NCI-H187 treated with DMSO at 0.1 percent for 48 hours (cell line): ENCODE results near the gene TMEM222.
"Not testable (repeated sequence)": the region's sequence is repeated elsewhere in the genome, so short reads cannot be mapped to it uniquely, and the experiment has no call there.

Source experiments
- DNase-seq: peaks from one replicate; lab custom pipeline; 2025; lab: John Stamatoyannopoulos, UW

The TMEM222 gene

GRCh38 chr1:27380766-27381733, 59.1 kb downstream of the TMEM222 start:
- no peak for DNase-seq

GRCh38 chr1:27381969-27382762, 60.2 kb downstream of the TMEM222 start:
- no peak for DNase-seq

DNA sequence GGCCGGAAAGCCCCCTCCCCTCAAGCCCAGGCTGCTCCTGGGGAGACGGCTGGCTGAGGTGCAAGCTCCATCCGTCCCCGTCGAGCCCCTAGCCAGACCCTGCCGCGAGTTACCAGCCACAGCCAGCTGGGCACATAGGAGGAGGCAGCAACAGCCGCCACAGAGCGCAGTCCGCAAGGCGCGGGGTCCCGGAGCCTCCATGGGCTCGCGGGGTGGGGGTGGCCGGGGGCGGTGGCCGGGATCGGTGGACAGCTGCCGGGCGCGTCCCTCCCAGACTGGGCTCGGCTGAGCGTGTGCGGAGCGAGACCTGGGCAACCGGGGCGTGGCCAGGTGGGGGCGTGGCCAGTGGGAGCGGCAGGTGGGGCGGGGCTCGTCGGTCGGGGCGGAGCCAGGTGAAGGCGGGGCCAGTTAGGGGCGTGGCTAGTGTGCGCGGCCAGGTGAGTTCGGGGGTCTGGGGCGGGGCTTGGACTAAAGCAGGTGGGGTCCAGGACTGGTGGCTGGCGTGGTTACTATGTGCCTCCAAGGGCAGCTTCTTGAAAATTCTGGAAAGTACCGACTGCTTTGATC, 61.2 kb downstream of the TMEM222 start, which contains the start of gene CD164L2:
CD164L2 (minus strand) TSS at position 295 of the 567 bp plus-strand sequence; CDS start at position 201, 94 bp downstream.
- DNase-seq, result no peak

GRCh38 chr1:27383661-27384060, 61.7 kb downstream of the TMEM222 start:
- DNase-seq, result no peak

- DNase-seq, result not testable (repeated sequence)
These were observed 62.8 kb downstream of the TMEM222 start for GRCh38 chr1:27384797-27385196.
